HEK293T (cell line): Measurements from ENCODE around the gene GCN1.

Experiments used
- ARNT ChIP-seq: fragments of 450-650 bp; IDR thresholded peaks from 2 replicates; pipeline ENCODE4 v1.6.1; 2017; ENCODE audit warnings: mild to moderate bottlenecking
- FOXA1 ChIP-seq: fragments of 450-650 bp; IDR thresholded peaks from 2 replicates; pipeline ENCODE4 v1.6.1; 2016; ENCODE audit warnings: mild to moderate bottlenecking
- FOXK2 ChIP-seq: fragments of 450-650 bp; IDR thresholded peaks from 2 replicates; pipeline ENCODE4 v1.6.1; 2016; ENCODE audit warnings: mild to moderate bottlenecking
- FOXM1 ChIP-seq: fragments of 450-650 bp; IDR thresholded peaks from 2 replicates; pipeline ENCODE4 v1.6.1; 2017; ENCODE audit warnings: mild to moderate bottlenecking, borderline replicate concordance
- HDGF ChIP-seq: fragments of 450-650 bp; IDR thresholded peaks from 2 replicates; pipeline ENCODE4 v1.6.1; 2017; ENCODE audit warnings: antibody characterized with exemption, borderline replicate concordance

DNA sequence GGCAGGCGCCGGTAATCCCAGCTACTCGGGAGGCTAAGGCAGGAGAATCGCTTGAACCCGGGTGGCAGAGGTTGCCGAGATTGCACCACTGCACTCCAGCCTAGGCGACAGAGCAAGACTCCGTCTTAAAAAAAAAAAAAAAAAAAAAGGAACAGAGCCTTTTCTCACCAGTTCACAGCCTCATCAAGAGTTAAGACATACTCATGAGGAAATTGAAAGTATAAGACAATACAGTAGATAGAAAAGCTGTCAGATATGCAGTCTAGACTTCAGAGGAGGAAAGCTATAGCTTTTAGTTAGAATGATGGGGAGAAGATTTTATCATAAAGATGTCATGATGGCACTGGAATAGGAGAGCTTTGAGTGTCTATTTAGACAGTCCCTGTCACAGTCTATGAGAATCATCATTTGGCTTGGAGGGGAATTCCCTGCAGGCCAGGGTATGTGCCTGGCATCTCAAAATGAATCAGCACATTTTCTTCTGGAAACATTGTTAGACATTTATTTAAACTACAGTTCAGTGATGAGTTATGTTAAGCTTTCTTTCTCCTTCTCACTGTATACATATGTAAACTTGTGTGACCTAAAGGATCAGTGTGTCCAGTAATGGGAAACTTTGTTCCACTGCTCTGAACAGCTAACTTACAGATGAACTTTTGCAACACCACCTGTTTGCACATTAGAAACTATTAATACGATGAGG is 75.1 kb downstream of the GCN1 start:
- TF ChIP-seq ARNT (no peak), FOXA1 (no peak), FOXK2 (no peak), FOXM1 (no peak), HDGF (no peak)
